ENCODE results near the gene ROR2. TPM values are rescaled to one million over a fixed set of nuclear protein-coding genes. Genes with fewer than 3 reads are reported as not detected.

ROR2 gene
- total RNA-seq, 4 donors from 2014 or later, result 9.5 to 17.7 (median 15.9) TPM

- intact Hi-C loops (cut with DNase I), result no loop called here
- no peak overlapping the region for H3K4me3 ChIP-seq (replicated peaks in 1 of 3)
- 94 to 97% methylated on average over 5 of the region's 5 CpGs for WGBS, 2 donors
- no peaks in the 10 kb centered on the region for H3K9me3 ChIP-seq
- no peaks in the 10 kb centered on the region for H3K4me1 ChIP-seq
- H3K27ac ChIP-seq, result no peak overlapping the region
- H3K36me3 ChIP-seq, result no peaks in the 10 kb centered on the region
- TF ChIP-seq POLR2A (IDR thresholded peaks at IDR 0.05) (no peak), CTCF (IDR thresholded peaks at IDR 0.05) (no peak)
- no peak for DNase-seq
- H3K27me3 ChIP-seq, result no peaks in the 10 kb centered on the region
Observed at GRCh38 chr9:91919621-91920020, 30.4 kb downstream of the ROR2 start.

GRCh38 chr9:91917436-91917835 lies 32.6 kb downstream of the ROR2 start:
- Histone ChIP-seq H3K9me3 (no peaks in the 10 kb centered on the region), H3K36me3 (no peaks in the 10 kb centered on the region), H3K27ac (no peak overlapping the region), H3K27me3 (no peaks in the 10 kb centered on the region), H3K4me1 (no peaks in the 10 kb centered on the region), H3K4me3 (replicated peaks in 1 of 3) (no peak overlapping the region)
- 92 to 95% methylated on average over 7 of the region's 7 CpGs for WGBS, 2 donors
- no peak for DNase-seq
- intact Hi-C loops (cut with DNase I), result no loop called here
- TF ChIP-seq POLR2A (IDR thresholded peaks at IDR 0.05), result no peak
- no peak for TF ChIP-seq CTCF (IDR thresholded peaks at IDR 0.05)

DNA sequence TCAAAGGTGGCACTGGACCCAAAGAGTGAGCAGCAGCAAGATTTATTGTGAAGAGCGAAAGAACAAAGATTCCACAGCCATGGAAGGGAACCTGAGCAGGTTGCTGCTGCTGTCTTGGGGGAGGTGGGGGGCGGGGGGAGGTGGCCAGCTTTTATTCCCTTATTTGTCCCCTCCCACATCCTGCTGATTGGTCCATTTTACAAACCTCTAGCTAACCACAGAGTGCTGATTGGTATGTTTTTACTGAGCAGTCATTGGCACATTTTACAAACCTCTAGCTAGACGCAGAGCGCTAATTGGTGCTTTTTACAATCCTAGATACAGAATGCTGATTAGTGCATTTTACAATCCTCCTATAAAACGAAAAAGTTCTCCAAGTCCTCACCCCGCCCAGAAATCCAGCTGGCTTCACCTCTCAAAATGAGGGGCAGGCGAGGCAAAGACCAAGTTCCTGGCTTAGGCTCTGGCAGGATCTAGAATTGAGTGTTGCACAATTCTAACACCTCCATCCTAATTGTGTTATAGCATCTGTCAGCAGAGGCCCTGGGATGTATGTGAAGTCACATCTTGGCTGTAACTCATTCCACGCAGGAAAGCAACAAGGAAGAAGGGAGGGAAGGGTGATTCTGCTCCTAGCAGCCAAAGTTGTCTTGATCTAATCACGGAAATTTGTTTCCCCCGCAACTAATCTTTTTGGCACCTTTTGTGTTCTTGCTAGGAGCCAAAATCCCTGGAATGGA lies 34.3 kb downstream of the ROR2 start:
- Histone ChIP-seq H3K4me3 (replicated peaks in 1 of 3) (no peak overlapping the region), H3K9me3 (no peaks in the 10 kb centered on the region), H3K27me3 (no peaks in the 10 kb centered on the region), H3K36me3 (no peaks in the 10 kb centered on the region), H3K4me1 (peaks cover 0 to 7% of the 10 kb centered on the region in 2 donors), H3K27ac (no peak overlapping the region)
- DNase-seq, result no peak
- TF ChIP-seq POLR2A (IDR thresholded peaks at IDR 0.05) (no peak), CTCF (IDR thresholded peaks at IDR 0.05) (no peak)
- intact Hi-C loops (cut with DNase I), result no loop called here
- 83 to 86% methylated on average over 10 of the region's 10 CpGs for WGBS, 2 donors

GRCh38 chr9:91914937-91915336 lies 35.1 kb downstream of the ROR2 start:
- H3K36me3 ChIP-seq, result no peaks in the 10 kb centered on the region
- H3K9me3 ChIP-seq, result no peaks in the 10 kb centered on the region
- no peak for DNase-seq
- no peak overlapping the region for H3K4me3 ChIP-seq (replicated peaks in 1 of 3)
- H3K27me3 ChIP-seq, result no peaks in the 10 kb centered on the region
- intact Hi-C loops (cut with DNase I), result no loop called here
- TF ChIP-seq POLR2A (IDR thresholded peaks at IDR 0.05) (no peak), CTCF (IDR thresholded peaks at IDR 0.05) (no peak)
- H3K27ac ChIP-seq, result no peak overlapping the region
- 96 to 99% methylated on average over 9 of the region's 9 CpGs for WGBS, 2 donors
- peaks cover 0 to 7% of the 10 kb centered on the region in 2 donors for H3K4me1 ChIP-seq

DNA sequence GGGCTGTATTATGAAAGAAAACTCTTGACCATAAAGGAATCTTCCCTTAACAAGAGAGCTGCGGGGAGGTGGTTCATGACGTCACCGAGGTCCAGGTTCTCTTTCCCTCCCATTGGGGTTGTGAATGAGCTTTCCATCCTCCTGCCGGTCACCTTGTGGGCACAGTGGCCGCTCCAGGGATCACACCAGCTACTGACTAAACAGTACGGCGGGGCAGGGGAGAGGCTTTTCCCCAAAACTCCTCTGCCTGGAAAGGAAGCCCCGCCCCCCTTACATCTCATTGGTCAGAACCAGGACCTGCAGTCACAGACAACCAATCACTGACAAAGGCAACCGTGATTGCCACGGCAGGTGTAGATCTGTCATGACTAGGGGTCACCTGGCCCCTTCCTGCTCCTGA lies 35.6 kb downstream of the ROR2 start:
- Histone ChIP-seq H3K4me1 (peaks cover 0 to 7% of the 10 kb centered on the region in 2 donors), H3K4me3 (replicated peaks in 1 of 3) (no peak overlapping the region), H3K27ac (no peak overlapping the region), H3K9me3 (no peaks in the 10 kb centered on the region), H3K27me3 (no peaks in the 10 kb centered on the region), H3K36me3 (no peaks in the 10 kb centered on the region)
- WGBS, 2 donors, result 90 to 92% methylated on average over 7 to 10 of the region's 10 CpGs
- TF ChIP-seq CTCF (IDR thresholded peaks at IDR 0.05), result no peak
- TF ChIP-seq POLR2A (IDR thresholded peaks at IDR 0.05), result no peak
- DNase-seq, result no peak
- intact Hi-C loops (cut with DNase I), result no loop called here

Measured in thyroid gland (tissue), 4 donors.